AG08396 (cell line): ENCODE data around the gene SPDEF.

ENCODE experiments used
- DNase-seq: peaks from one replicate; pipeline ENCODE4 v3.0.0; 2012; ENCODE audit warnings: low spot score, mixed read lengths

SPDEF gene

GRCh38 chr6:34514593-34515472, 41.3 kb downstream of the SPDEF start:
- peak; percentile 62 for DNase-seq

GRCh38 chr6:34514112-34514511, 42.0 kb downstream of the SPDEF start:
- no peak for DNase-seq

- DNase-seq, result no peak
These were observed 42.5 kb downstream of the SPDEF start for GRCh38 chr6:34513646-34514045.

- no peak for DNase-seq
These were observed 43.4 kb downstream of the SPDEF start for GRCh38 chr6:34512738-34513115.

GRCh38 chr6:34511915-34512737, 44.0 kb downstream of the SPDEF start:
- DNase-seq, result no peak

GRCh38 chr6:34511214-34511914, 44.8 kb downstream of the SPDEF start:
- no peak for DNase-seq

GRCh38 chr6:34510299-34510698, 45.8 kb downstream of the SPDEF start:
- no peak for DNase-seq

- no peak for DNase-seq
These were observed 46.3 kb downstream of the SPDEF start for GRCh38 chr6:34509782-34510181.

GRCh38 chr6:34508425-34508824, 47.7 kb downstream of the SPDEF start:
- no peak for DNase-seq

GRCh38 chr6:34506718-34507117, 49.4 kb downstream of the SPDEF start:
- DNase-seq, result no peak

- no peak for DNase-seq
These were observed 58.7 kb downstream of the SPDEF start for GRCh38 chr6:34497411-34497810.

GRCh38 chr6:34496103-34496685, 59.9 kb downstream of the SPDEF start:
- DNase-seq, result no peak

GRCh38 chr6:34494973-34495372, 61.2 kb downstream of the SPDEF start:
- no peak for DNase-seq

GRCh38 chr6:34493344-34493743, 62.8 kb downstream of the SPDEF start:
- DNase-seq, result no peak

GRCh38 chr6:34491091-34491430, 65.1 kb downstream of the SPDEF start:
- DNase-seq, result no peak

- no peak for DNase-seq
These were observed 65.6 kb downstream of the SPDEF start for GRCh38 chr6:34490390-34491090.

GRCh38 chr6:34489207-34489805, 66.8 kb downstream of the SPDEF start:
- DNase-seq, result no peak
